GM23338 (cell line): Measurements from ENCODE around the gene FAT1. TPM values are rescaled to one million over a fixed set of nuclear protein-coding genes. Genes with fewer than 3 reads are reported as not detected.

Experiments
- ATAC-seq: fragments of 200-7000 bp; cut with Tn5 transposase; 3 replicates; pipeline ENCODE4 v1.9.1; 2020
- DNase-seq: peaks from one replicate; pipeline ENCODE4 v3.0.0-alpha.2; 2015; ENCODE audit warnings: low spot score
- H2AFZ ChIP-seq: fragments of 200-600 bp; sonication (generic); 2 replicates; pipeline ENCODE4 v1.8.0; 2016; ENCODE audit warnings: antibody characterized with exemption, mild to moderate bottlenecking, moderate library complexity
- H3F3A ChIP-seq: fragments of 200-600 bp; sonication (generic); replicated peaks from 2 replicates; pipeline ENCODE4 v1.8.0; 2017; ENCODE audit warnings: antibody characterized with exemption, mixed run types, low read depth
- H3K27ac ChIP-seq: fragments of 200-600 bp; sonication (generic); 2 replicates; pipeline ENCODE4 v1.6.1; 2016; ENCODE audit warnings: low read depth
- H3K27me3 ChIP-seq: fragments of 200-600 bp; sonication (generic); 2 replicates; pipeline ENCODE4 v1.8.0; 2016; ENCODE audit warnings: mild to moderate bottlenecking, mixed run types, moderate library complexity; ENCODE audit not compliant: insufficient read depth
- H3K36me3 ChIP-seq: fragments of 200-600 bp; sonication (generic); 2 replicates; pipeline ENCODE4 v1.8.0; 2016; ENCODE audit warnings: mild to moderate bottlenecking; ENCODE audit not compliant: insufficient read depth
- H3K4me1 ChIP-seq: fragments of 200-600 bp; sonication (generic); 2 replicates; pipeline ENCODE4 v1.8.0; 2016; ENCODE audit warnings: mild to moderate bottlenecking, moderate library complexity; ENCODE audit not compliant: insufficient read depth
- H3K4me2 ChIP-seq: fragments of 200-600 bp; sonication (generic); 2 replicates; pipeline ENCODE4 v1.7.1; 2017; ENCODE audit warnings: mixed run types
- H3K4me3 ChIP-seq: fragments of 200-600 bp; sonication (generic); 2 replicates; pipeline ENCODE4 v1.6.1; 2016; ENCODE audit warnings: mixed run types
- H3K79me2 ChIP-seq: fragments of 200-600 bp; sonication (generic); replicated peaks from 2 replicates; pipeline ENCODE4 v1.8.0; 2017; ENCODE audit warnings: mild to moderate bottlenecking; ENCODE audit not compliant: insufficient read depth
- H3K9me2 ChIP-seq: fragments of 200-600 bp; sonication (generic); 2 replicates; pipeline ENCODE4 v1.8.0; 2017; ENCODE audit not compliant: insufficient read depth
- H4K20me1 ChIP-seq: fragments of 200-600 bp; sonication (generic); replicated peaks from 2 replicates; pipeline ENCODE4 v1.8.0; 2017; ENCODE audit warnings: mild to moderate bottlenecking; ENCODE audit not compliant: insufficient read depth
- H3K27ac Mint-ChIP-seq: 2 replicates; pipeline ENCODE4 v1.8.0; 2020; ENCODE audit warnings: inconsistent platforms, mild to moderate bottlenecking, moderate library complexity, mixed read lengths
- H3K27me3 Mint-ChIP-seq: 3 replicates; pipeline ENCODE4 v1.8.0; 2022; ENCODE audit warnings: low read depth, mild to moderate bottlenecking, moderate library complexity, mixed read lengths, inconsistent platforms; ENCODE audit not compliant: insufficient read depth, poor library complexity
- H3K36me3 Mint-ChIP-seq: 3 replicates; pipeline ENCODE4 v1.8.0; 2021; ENCODE audit warnings: low read depth, mild to moderate bottlenecking, inconsistent platforms, moderate library complexity, mixed read lengths
- H3K4me1 Mint-ChIP-seq: 3 replicates; pipeline ENCODE4 v1.8.0; 2020; ENCODE audit warnings: mild to moderate bottlenecking, inconsistent platforms, mixed read lengths
- H3K4me3 Mint-ChIP-seq: 3 replicates; pipeline ENCODE4 v1.8.0; 2021; ENCODE audit warnings: moderate library complexity, mild to moderate bottlenecking, inconsistent platforms, mixed read lengths
- H3K9me3 Mint-ChIP-seq: 3 replicates; pipeline ENCODE4 v1.8.0; 2020; ENCODE audit warnings: moderate library complexity, mild to moderate bottlenecking, inconsistent platforms, mixed read lengths
- CREB1 ChIP-seq: fragments of 250-450 bp; sonication (Bioruptor Pico); IDR thresholded peaks from 2 replicates; pipeline ENCODE4 v1.5.0; 2020; ENCODE audit warnings: low read depth, mild to moderate bottlenecking, moderate library complexity
- EZH2 ChIP-seq: fragments of 200-600 bp; sonication (generic); IDR thresholded peaks from one replicate; pipeline ENCODE4 v1.8.0; 2017; ENCODE audit warnings: antibody characterized with exemption, mild to moderate bottlenecking, low read depth; ENCODE audit not compliant: unreplicated experiment
- EZH2phosphoT487 ChIP-seq: fragments of 200-600 bp; sonication (generic); IDR thresholded peaks from one replicate; pipeline ENCODE4 v1.8.1; 2018; ENCODE audit warnings: antibody characterized with exemption; ENCODE audit not compliant: unreplicated experiment
- JUNB ChIP-seq: IDR thresholded peaks from one replicate; pipeline ENCODE4 v1.6.1; 2016; ENCODE audit warnings: antibody characterized with exemption; ENCODE audit not compliant: unreplicated experiment
- NANOG ChIP-seq: IDR thresholded peaks from 2 replicates; pipeline ENCODE4 v1.6.1; 2016; ENCODE audit warnings: antibody characterized with exemption, borderline replicate concordance
- POLR2AphosphoS5 ChIP-seq: IDR thresholded peaks from 2 replicates; pipeline ENCODE4 v1.6.1; 2016; ENCODE audit warnings: antibody characterized with exemption, low read depth
- STAT1 ChIP-seq: IDR thresholded peaks from one replicate; pipeline ENCODE4 v1.6.1; 2016; ENCODE audit warnings: antibody characterized with exemption; ENCODE audit not compliant: unreplicated experiment
- ZNF114 ChIP-seq: fragments of 250-450 bp; sonication (Bioruptor Pico); IDR thresholded peaks from 2 replicates; pipeline ENCODE4 v1.5.0; 2020; ENCODE audit warnings: mild to moderate bottlenecking, moderate library complexity
- ZNF331 ChIP-seq: fragments of 250-450 bp; sonication (Bioruptor Pico); IDR thresholded peaks from 2 replicates; pipeline ENCODE4 v1.5.0; 2020; ENCODE audit warnings: low read depth, mild to moderate bottlenecking, moderate library complexity
- polyA plus RNA-seq: library from polyadenylated mRNA; unstranded; fragments of >200 nt; fragmentation: Nextera tagmentation; extraction: Ambion mirVana; gene quantifications from 2 replicates; pipeline ENCODE4 v1.2.1, GENCODE V29; 2016
- total RNA-seq: library from RNA; depleted of rRNA; stranded (reverse); fragments of >200 nt; shearing (Covaris generic); gene quantifications from 2 replicates; pipeline ENCODE4 v1.2.3, GENCODE V29; 2014
- TF ChIP-seq, protein P1 (sequence below): IDR thresholded peaks from one replicate; pipeline ENCODE4 v1.6.1; 2018; ENCODE audit warnings: antibody characterized with exemption; ENCODE audit not compliant: unreplicated experiment
- TF ChIP-seq, protein P2 (sequence below), 2 experiments: fragments of 200-600 bp in 1 of 2; sonication (generic) in 1 of 2; conservative IDR thresholded peaks; 2 replicates each; pipeline versions ENCODE4 v1.5.1 to v1.6.1; 2016 to 2017; ENCODE audit warnings: antibody characterized with exemption in 2 of 2, low read depth in 2 of 2, mild to moderate bottlenecking in 2 of 2, moderate library complexity in 1 of 2
- TF ChIP-seq, protein P3 (sequence below): IDR thresholded peaks from 2 replicates; pipeline ENCODE4 v1.6.1; 2016; ENCODE audit warnings: antibody characterized with exemption

The FAT1 gene
- total and polyA plus RNA-seq, 2 experiments from 2014 or later: 37.6 to 137 TPM

DNA sequence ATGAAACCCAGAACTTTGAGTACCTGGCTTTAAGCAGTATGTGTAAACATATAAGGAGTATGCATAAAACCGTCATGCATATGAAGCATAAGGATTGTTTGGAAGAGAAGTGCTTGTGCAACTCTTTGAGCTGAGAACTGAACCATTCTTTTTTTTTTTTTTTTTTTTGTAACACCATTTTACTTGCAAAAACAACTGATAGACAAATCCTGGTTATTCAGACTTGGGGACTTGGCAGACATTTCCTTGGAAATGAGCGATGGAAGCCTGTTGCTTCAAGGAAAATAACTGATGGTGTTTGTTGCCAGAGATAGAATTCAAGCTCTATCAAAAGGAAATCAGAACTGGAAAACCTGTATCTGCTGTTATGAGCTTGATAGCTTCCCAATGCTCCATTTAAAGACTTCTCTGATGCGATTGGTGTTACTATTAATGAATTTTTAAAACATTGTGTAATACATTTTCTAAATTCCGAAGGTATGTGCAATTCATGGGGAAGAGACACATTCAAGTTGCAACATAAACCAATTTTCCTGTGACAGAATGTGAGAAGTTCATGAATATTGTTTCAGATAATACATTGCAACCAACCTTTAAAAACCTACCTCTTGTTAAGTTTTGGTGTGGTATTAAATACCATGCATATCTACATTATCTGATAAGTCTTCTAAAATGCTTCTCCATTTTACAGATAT, 47.0 kb upstream of the FAT1 start:
- no peak for DNase-seq
- no peak for ATAC-seq
- Histone ChIP-seq H2AFZ (no peak overlapping the region), H3K4me1 (0 out of 2 replicates have a peak, but pooled peaks cover 3% of the 10 kb centered on the region), H3K79me2 (no peaks in the 10 kb centered on the region), H4K20me1 (no peaks in the 10 kb centered on the region), H3K27ac (no peak overlapping the region), H3F3A (no peaks in the 10 kb centered on the region), H3K9me2 (no peaks in the 10 kb centered on the region), H3K4me2 (no peak overlapping the region), H3K27me3 (no peaks in the 10 kb centered on the region), H3K4me3 (no peak overlapping the region), H3K36me3 (no peaks in the 10 kb centered on the region)
- no peaks in the 10 kb centered on the region for H3K36me3 Mint-ChIP-seq
- no peak overlapping the region for H3K27ac Mint-ChIP-seq
- peaks cover 4% of the 10 kb centered on the region for H3K27me3 Mint-ChIP-seq
- H3K4me3 Mint-ChIP-seq: no peak overlapping the region
- peaks cover 4% of the 10 kb centered on the region for H3K4me1 Mint-ChIP-seq
- no peaks in the 10 kb centered on the region for H3K9me3 Mint-ChIP-seq
- no peak for TF ChIP-seq POLR2AphosphoS5
- TF ChIP-seq NANOG: no peak
- TF ChIP-seq, protein P1, sequence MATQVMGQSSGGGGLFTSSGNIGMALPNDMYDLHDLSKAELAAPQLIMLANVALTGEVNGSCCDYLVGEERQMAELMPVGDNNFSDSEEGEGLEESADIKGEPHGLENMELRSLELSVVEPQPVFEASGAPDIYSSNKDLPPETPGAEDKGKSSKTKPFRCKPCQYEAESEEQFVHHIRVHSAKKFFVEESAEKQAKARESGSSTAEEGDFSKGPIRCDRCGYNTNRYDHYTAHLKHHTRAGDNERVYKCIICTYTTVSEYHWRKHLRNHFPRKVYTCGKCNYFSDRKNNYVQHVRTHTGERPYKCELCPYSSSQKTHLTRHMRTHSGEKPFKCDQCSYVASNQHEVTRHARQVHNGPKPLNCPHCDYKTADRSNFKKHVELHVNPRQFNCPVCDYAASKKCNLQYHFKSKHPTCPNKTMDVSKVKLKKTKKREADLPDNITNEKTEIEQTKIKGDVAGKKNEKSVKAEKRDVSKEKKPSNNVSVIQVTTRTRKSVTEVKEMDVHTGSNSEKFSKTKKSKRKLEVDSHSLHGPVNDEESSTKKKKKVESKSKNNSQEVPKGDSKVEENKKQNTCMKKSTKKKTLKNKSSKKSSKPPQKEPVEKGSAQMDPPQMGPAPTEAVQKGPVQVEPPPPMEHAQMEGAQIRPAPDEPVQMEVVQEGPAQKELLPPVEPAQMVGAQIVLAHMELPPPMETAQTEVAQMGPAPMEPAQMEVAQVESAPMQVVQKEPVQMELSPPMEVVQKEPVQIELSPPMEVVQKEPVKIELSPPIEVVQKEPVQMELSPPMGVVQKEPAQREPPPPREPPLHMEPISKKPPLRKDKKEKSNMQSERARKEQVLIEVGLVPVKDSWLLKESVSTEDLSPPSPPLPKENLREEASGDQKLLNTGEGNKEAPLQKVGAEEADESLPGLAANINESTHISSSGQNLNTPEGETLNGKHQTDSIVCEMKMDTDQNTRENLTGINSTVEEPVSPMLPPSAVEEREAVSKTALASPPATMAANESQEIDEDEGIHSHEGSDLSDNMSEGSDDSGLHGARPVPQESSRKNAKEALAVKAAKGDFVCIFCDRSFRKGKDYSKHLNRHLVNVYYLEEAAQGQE: no peak
- no peak for TF ChIP-seq EZH2phosphoT487
- TF ChIP-seq, protein P2, sequence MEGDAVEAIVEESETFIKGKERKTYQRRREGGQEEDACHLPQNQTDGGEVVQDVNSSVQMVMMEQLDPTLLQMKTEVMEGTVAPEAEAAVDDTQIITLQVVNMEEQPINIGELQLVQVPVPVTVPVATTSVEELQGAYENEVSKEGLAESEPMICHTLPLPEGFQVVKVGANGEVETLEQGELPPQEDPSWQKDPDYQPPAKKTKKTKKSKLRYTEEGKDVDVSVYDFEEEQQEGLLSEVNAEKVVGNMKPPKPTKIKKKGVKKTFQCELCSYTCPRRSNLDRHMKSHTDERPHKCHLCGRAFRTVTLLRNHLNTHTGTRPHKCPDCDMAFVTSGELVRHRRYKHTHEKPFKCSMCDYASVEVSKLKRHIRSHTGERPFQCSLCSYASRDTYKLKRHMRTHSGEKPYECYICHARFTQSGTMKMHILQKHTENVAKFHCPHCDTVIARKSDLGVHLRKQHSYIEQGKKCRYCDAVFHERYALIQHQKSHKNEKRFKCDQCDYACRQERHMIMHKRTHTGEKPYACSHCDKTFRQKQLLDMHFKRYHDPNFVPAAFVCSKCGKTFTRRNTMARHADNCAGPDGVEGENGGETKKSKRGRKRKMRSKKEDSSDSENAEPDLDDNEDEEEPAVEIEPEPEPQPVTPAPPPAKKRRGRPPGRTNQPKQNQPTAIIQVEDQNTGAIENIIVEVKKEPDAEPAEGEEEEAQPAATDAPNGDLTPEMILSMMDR (conservative IDR thresholded peaks at IDR 0.05; ENCODE audit: low read depth in 2 of 2): no peak
- no peak for TF ChIP-seq ZNF114 (CRISPR knock-in tag)
- TF ChIP-seq JUNB: no peak
- no peak for TF ChIP-seq STAT1
- TF ChIP-seq, protein P3, sequence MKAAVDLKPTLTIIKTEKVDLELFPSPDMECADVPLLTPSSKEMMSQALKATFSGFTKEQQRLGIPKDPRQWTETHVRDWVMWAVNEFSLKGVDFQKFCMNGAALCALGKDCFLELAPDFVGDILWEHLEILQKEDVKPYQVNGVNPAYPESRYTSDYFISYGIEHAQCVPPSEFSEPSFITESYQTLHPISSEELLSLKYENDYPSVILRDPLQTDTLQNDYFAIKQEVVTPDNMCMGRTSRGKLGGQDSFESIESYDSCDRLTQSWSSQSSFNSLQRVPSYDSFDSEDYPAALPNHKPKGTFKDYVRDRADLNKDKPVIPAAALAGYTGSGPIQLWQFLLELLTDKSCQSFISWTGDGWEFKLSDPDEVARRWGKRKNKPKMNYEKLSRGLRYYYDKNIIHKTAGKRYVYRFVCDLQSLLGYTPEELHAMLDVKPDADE: no peak

DNA sequence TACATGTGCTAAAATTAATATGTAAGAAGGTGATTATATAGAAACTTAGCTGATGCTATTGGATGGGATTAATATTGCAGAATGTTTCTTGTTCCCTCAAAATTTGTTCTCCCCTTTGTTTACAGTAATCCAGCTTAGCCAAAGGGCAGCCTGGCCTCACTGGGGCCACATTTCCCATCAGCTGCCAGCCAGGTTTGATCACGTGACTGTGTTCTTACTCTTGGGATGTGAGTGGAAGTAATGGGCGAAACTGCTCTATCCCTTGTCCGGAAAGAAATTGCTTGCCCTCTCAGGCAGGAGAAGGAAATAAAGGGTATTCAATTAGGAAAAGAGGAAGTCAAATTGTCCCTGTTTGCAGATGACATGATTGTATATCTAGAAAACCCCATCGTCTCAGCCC, 44.1 kb upstream of the FAT1 start:
- Histone ChIP-seq H3K9me2 (no peaks in the 10 kb centered on the region), H3F3A (no peaks in the 10 kb centered on the region), H3K27ac (no peak overlapping the region), H4K20me1 (no peaks in the 10 kb centered on the region), H3K4me3 (no peak overlapping the region), H3K4me2 (no peak overlapping the region), H3K4me1 (peaks cover 5% of the 10 kb centered on the region; the same call in 1 of the 2 replicates), H3K27me3 (no peaks in the 10 kb centered on the region), H3K79me2 (no peaks in the 10 kb centered on the region), H3K36me3 (no peaks in the 10 kb centered on the region), H2AFZ (no peak overlapping the region)
- peaks cover 10% of the 10 kb centered on the region for H3K4me1 Mint-ChIP-seq
- no peaks in the 10 kb centered on the region for H3K9me3 Mint-ChIP-seq
- no peaks in the 10 kb centered on the region for H3K36me3 Mint-ChIP-seq
- H3K27me3 Mint-ChIP-seq: peaks cover 5% of the 10 kb centered on the region
- ATAC-seq: no peak
- no peak overlapping the region for H3K4me3 Mint-ChIP-seq
- H3K27ac Mint-ChIP-seq: no peak overlapping the region
- no peak for DNase-seq
- TF ChIP-seq EZH2: no peak
- no peak for TF ChIP-seq CREB1 (CRISPR knock-in tag)
- no peak for TF ChIP-seq STAT1
- TF ChIP-seq, protein P3: no peak
- TF ChIP-seq ZNF331 (CRISPR knock-in tag): no peak
- TF ChIP-seq, protein P1: no peak
- no peak for TF ChIP-seq POLR2AphosphoS5
- no peak for TF ChIP-seq NANOG
